ENCODE measurements around the gene SYT11. TPM values are rescaled to one million over a fixed set of nuclear protein-coding genes. Genes with fewer than 3 reads are reported as not detected.
A peak's percentile ranks its signal among the peaks of the same experiment; 100 is the strongest.

SYT11 gene
- total and polyA plus RNA-seq, 4 donors = 0.49 to 1.2 (median 0.76) TPM

GRCh38 chr1:155860970-155861510, 1.7 kb downstream of the SYT11 start:
- peaks cover 5 to 21% (median 15%) of the 10 kb centered on the region in 4 donors for H3K4me1 ChIP-seq (ENCODE audit: control insufficient read depth in 4 of 4, insufficient read depth in 4 of 4, low read length in 3 of 4)
- WGBS = 81% methylated on average over 2 of the region's 2 CpGs
- DNase-seq (ENCODE audit: low spot score) = no peak
- H3K27ac ChIP-seq (ENCODE audit: low read depth in 1 of 2, low read length in 2 of 2) = peak overlapping the region; percentile 50 to 96
- H3K9me3 ChIP-seq (ENCODE audit: control insufficient read depth in 4 of 4, low read length in 3 of 4) = no peaks in the 10 kb centered on the region
- H3K27me3 ChIP-seq (ENCODE audit: control insufficient read depth in 4 of 4, insufficient read depth in 4 of 4, low read length in 3 of 4) = no peaks in the 10 kb centered on the region
- H3K9ac ChIP-seq (ENCODE audit: low read depth in 1 of 2, low read length in 2 of 2) = peak overlapping the region in 1 of 2 donors; percentile 28
- H3K4me3 ChIP-seq (ENCODE audit: low read depth in 1 of 3, low read length in 3 of 3) = no peak overlapping the region
- TF ChIP-seq SP1 (IDR thresholded peaks at IDR 0.05) (no peak), ATF3 (IDR thresholded peaks at IDR 0.05) (no peak), FOXA1 (IDR thresholded peaks at IDR 0.05) (no peak), RAD21 (IDR thresholded peaks at IDR 0.05) (no peak), FOXA2 (IDR thresholded peaks at IDR 0.05) (no peak), HNF4G (IDR thresholded peaks at IDR 0.05) (no peak), HNF4A (conservative IDR thresholded peaks at IDR 0.05) (no peak), MAX (IDR thresholded peaks at IDR 0.05) (no peak), TAF1 (conservative IDR thresholded peaks at IDR 0.05) (no peak)
- H3K36me3 ChIP-seq (ENCODE audit: control insufficient read depth in 4 of 4, insufficient read depth in 3 of 4, low read depth in 1 of 4, low read length in 3 of 4) = no peaks in the 10 kb centered on the region

- Histone ChIP-seq H3K36me3 (ENCODE audit: control insufficient read depth in 4 of 4, insufficient read depth in 3 of 4, low read depth in 1 of 4, low read length in 3 of 4) (no peaks in the 10 kb centered on the region), H3K27ac (ENCODE audit: low read depth in 1 of 2, low read length in 2 of 2) (no peak overlapping the region), H3K9ac (ENCODE audit: low read depth in 1 of 2, low read length in 2 of 2) (no peak overlapping the region), H3K4me1 (ENCODE audit: control insufficient read depth in 4 of 4, insufficient read depth in 4 of 4, low read length in 3 of 4) (peaks cover 2 to 14% (median 8%) of the 10 kb centered on the region in 4 donors), H3K27me3 (ENCODE audit: control insufficient read depth in 4 of 4, insufficient read depth in 4 of 4, low read length in 3 of 4) (no peaks in the 10 kb centered on the region), H3K9me3 (ENCODE audit: control insufficient read depth in 4 of 4, low read length in 3 of 4) (no peaks in the 10 kb centered on the region), H3K4me3 (ENCODE audit: low read depth in 1 of 3, low read length in 3 of 3) (no peak overlapping the region)
- DNase-seq (ENCODE audit: low spot score) = no peak
- TF ChIP-seq RAD21 (IDR thresholded peaks at IDR 0.05) = no peak
- no peak for TF ChIP-seq HNF4A (conservative IDR thresholded peaks at IDR 0.05)
- TF ChIP-seq FOXA1 (IDR thresholded peaks at IDR 0.05) = no peak
- TF ChIP-seq NR2F2 (IDR thresholded peaks at IDR 0.05) = no peak
- TF ChIP-seq SP1 (IDR thresholded peaks at IDR 0.05) = no peak
- TF ChIP-seq TAF1 (conservative IDR thresholded peaks at IDR 0.05) = no peak
- no peak for TF ChIP-seq MAX (IDR thresholded peaks at IDR 0.05)
- TF ChIP-seq REST (IDR thresholded peaks at IDR 0.05) = no peak
- TF ChIP-seq EGR1 (IDR thresholded peaks at IDR 0.05; ENCODE audit: low read depth in 2 of 2) = no peak
- no peak for TF ChIP-seq ATF3 (IDR thresholded peaks at IDR 0.05)
- TF ChIP-seq CTCF (IDR thresholded peaks at IDR 0.05; ENCODE audit: low read depth, low read length, missing input control) = no peak
- no peak for TF ChIP-seq GABPA (IDR thresholded peaks at IDR 0.05 in 1 of 2, conservative IDR thresholded peaks at IDR 0.05 in 1 of 2)
- no peak for TF ChIP-seq YY1 (IDR thresholded peaks at IDR 0.05)
- no peak for TF ChIP-seq RXRA (IDR thresholded peaks at IDR 0.05)
- TF ChIP-seq ZBTB33 (IDR thresholded peaks at IDR 0.05) = no peak
- TF ChIP-seq FOXA2 (IDR thresholded peaks at IDR 0.05) = no peak
- TF ChIP-seq JUND (IDR thresholded peaks at IDR 0.05) = no peak
- 74% methylated on average over 2 of the region's 2 CpGs for WGBS
Measured at GRCh38 chr1:155861896-155862295, 2.5 kb downstream of the SYT11 start.
